CD4-positive, alpha-beta memory T cell (primary cell): ENCODE results near the gene SLC49A3. TPM values are rescaled to one million over a fixed set of nuclear protein-coding genes. Genes with fewer than 3 reads are reported as not detected.
"Not testable (repeated sequence)": the region's sequence is repeated elsewhere in the genome, so short reads cannot be mapped to it uniquely, and the experiment has no call there.

Experiments used
- CTCF ChIA-PET: fragments of 350-600 bp; sonication (Branson Sonifier 250); formaldehyde crosslinking; loops from one replicate; lab custom pipeline; 2021; ENCODE audit warnings: inconsistent platforms; ENCODE audit not compliant: partially characterized antibody; lab: Charles Lee
- POLR2A ChIA-PET: fragments of 350-600 bp; sonication (Branson Sonifier 250); formaldehyde crosslinking; loops from one replicate; lab custom pipeline; 2021; ENCODE audit not compliant: partially characterized antibody; lab: Charles Lee
- DNase-seq, 5 donors: peaks; one replicate each; pipeline versions ENCODE4 v3.0.0 to v3.0.0-alpha.2; 2020 to 2022; ENCODE audit warnings: mixed read lengths in 1 of 5
- H3K27ac ChIP-seq: one replicate; pipeline ENCODE4 v1.7.0; 2013; ENCODE audit warnings: low read depth, low read length
- H3K27me3 ChIP-seq: 2 replicates; pipeline ENCODE4 v1.7.0; 2013; ENCODE audit warnings: mild to moderate bottlenecking, low read length, moderate library complexity; ENCODE audit not compliant: insufficient read depth
- H3K36me3 ChIP-seq: 2 replicates; pipeline ENCODE4 v1.7.0; 2013; ENCODE audit warnings: mild to moderate bottlenecking, low read length, moderate library complexity; ENCODE audit not compliant: insufficient read depth
- H3K4me1 ChIP-seq: 2 replicates; pipeline ENCODE4 v1.7.0; 2013; ENCODE audit warnings: mild to moderate bottlenecking, low read length, moderate library complexity; ENCODE audit not compliant: insufficient read depth
- H3K4me3 ChIP-seq, 2 donors: one replicate each; pipeline ENCODE4 v1.7.0; 2013; ENCODE audit warnings: low read length in 2 of 2, mild to moderate bottlenecking in 1 of 2
- H3K9me3 ChIP-seq, 2 donors: one replicate each; pipeline ENCODE4 v1.7.0; 2013; ENCODE audit warnings: low read length in 2 of 2, control low read depth in 1 of 2; ENCODE audit not compliant: control insufficient read depth in 1 of 2
- H3K27ac Mint-ChIP-seq, 7 donors: one replicate each; pipeline ENCODE4 v1.8.0; 2020 to 2021; ENCODE audit warnings: mixed read lengths in 7 of 7, mild to moderate bottlenecking in 6 of 7, inconsistent platforms in 3 of 7, moderate library complexity in 3 of 7
- H3K27me3 Mint-ChIP-seq, 2 donors: one replicate each; pipeline ENCODE4 v1.8.0; 2020 to 2021; ENCODE audit warnings: mixed read lengths in 2 of 2
- H3K36me3 Mint-ChIP-seq, 2 donors: one replicate each; pipeline ENCODE4 v1.8.0; 2020 to 2021; ENCODE audit warnings: mixed read lengths in 2 of 2, inconsistent platforms in 1 of 2, mild to moderate bottlenecking in 1 of 2
- H3K4me1 Mint-ChIP-seq, 4 donors: one replicate each; pipeline ENCODE4 v1.8.0; 2020 to 2021; ENCODE audit warnings: mixed read lengths in 4 of 4, mild to moderate bottlenecking in 1 of 4
- H3K4me3 Mint-ChIP-seq, 8 donors: one replicate each; pipeline ENCODE4 v1.8.0; 2020 to 2021; ENCODE audit warnings: mixed read lengths in 8 of 8, mild to moderate bottlenecking in 7 of 8, moderate library complexity in 6 of 8, inconsistent platforms in 3 of 8
- H3K9me3 Mint-ChIP-seq, 8 donors: one replicate each; pipeline ENCODE4 v1.8.0; 2020 to 2021; ENCODE audit warnings: mixed read lengths in 8 of 8, mild to moderate bottlenecking in 5 of 8, inconsistent platforms in 3 of 8, moderate library complexity in 1 of 8
- intact Hi-C: fragments of 100-400 bp; cut with micrococcal nuclease; formaldehyde crosslinking; loops from one replicate; pipeline ENCODE4 v1.15.1; 2023
- polyA plus RNA-seq, 2 donors: library from polyadenylated mRNA; unstranded; fragments of 300-500 nt; fragmentation: Illumina TruSeq; gene quantifications; one replicate each; pipeline ENCODE4 v1.2.3, GENCODE V29; 2021
- total RNA-seq, 2 experiments: library from RNA; stranded (reverse); gene quantifications; one replicate each; pipeline ENCODE4 v1.2.3, GENCODE V29; 2021

SLC49A3 gene
- total and polyA plus RNA-seq, 4 experiments from 2014 or later: 1.0 to 1.7 TPM; not detected in 2

DNA sequence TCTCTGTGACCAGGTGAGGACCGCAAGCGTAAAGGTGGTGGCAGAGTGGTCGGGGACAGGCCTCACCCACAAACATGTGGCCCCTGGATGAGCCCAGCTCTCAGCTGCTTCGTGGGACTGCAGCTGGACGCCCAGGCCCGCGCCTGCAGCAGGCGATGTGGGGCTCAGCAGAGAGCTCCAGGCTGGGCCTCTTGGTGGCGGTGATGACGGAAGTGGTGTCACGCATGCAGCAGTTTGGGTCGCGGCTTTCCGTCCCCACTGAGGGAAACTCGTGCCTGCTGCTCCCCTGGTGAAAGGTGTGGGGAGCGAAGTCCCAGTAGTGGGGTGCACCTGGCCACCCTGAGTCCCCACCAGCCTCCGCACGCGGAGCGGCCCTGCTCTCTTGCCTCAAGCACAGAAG lies 43.5 kb upstream of the SLC49A3 start:
- intact Hi-C loops: no loop called here
- Mint-ChIP-seq H3K36me3 (peaks cover 27 to 40% of the 10 kb centered on the region in 2 donors), H3K4me3 (no peak overlapping the region), H3K27me3 (no peaks in the 10 kb centered on the region), H3K9me3 (peaks cover 0 to 2% (median 0%) of the 10 kb centered on the region in 8 donors), H3K4me1 (peaks cover 0 to 5% (median 1%) of the 10 kb centered on the region in 4 donors), H3K27ac (no peak overlapping the region)
- Histone ChIP-seq H3K36me3 (peaks cover 29% of the 10 kb centered on the region), H3K4me3 (no peak overlapping the region), H3K9me3 (no peaks in the 10 kb centered on the region), H3K27me3 (no peaks in the 10 kb centered on the region), H3K4me1 (no peaks in the 10 kb centered on the region), H3K27ac (no peak overlapping the region)
- ChIA-PET CTCF (interaction anchor here (1.2 kb wide), 1 partner anchor 10 kb away, joined by 3 read pairs; no protein-coding TSS in a partner anchor), POLR2A (no interaction called here)
- DNase-seq: no peak

DNA sequence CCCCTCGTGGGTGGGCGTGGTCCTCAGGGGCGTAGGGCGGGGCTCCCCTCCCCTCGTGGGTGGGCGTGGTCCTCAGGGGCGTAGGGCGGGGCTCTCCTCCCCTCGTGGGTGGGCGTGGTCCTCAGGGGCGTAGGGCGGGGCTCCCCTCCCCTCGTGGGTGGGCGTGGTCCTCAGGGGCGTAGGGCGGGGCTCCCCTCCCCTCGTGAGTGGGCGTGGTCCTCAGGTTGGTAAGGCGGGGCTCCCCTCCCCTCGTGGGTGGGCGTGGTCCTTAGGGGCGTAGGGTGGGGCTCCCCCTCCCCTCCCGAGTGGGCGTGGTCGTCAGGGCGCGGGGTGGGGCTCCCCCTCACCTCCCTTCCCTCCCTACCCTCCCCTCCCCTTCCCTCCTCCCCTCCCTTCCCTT lies 43.0 kb upstream of the SLC49A3 start:
- H3K27me3 Mint-ChIP-seq, POLR2A ChIA-PET, H3K4me3 ChIP-seq, H3K9me3 ChIP-seq, H3K9me3 Mint-ChIP-seq, H3K4me1 Mint-ChIP-seq, DNase-seq, H3K27ac ChIP-seq, intact Hi-C loops, H3K4me1 ChIP-seq, H3K27ac Mint-ChIP-seq, H3K27me3 ChIP-seq, H3K4me3 Mint-ChIP-seq, CTCF ChIA-PET: not testable (repeated sequence)
- peaks cover 23 to 37% of the 10 kb centered on the region in 2 donors for H3K36me3 Mint-ChIP-seq
- H3K36me3 ChIP-seq: peaks cover 27% of the 10 kb centered on the region

DNA sequence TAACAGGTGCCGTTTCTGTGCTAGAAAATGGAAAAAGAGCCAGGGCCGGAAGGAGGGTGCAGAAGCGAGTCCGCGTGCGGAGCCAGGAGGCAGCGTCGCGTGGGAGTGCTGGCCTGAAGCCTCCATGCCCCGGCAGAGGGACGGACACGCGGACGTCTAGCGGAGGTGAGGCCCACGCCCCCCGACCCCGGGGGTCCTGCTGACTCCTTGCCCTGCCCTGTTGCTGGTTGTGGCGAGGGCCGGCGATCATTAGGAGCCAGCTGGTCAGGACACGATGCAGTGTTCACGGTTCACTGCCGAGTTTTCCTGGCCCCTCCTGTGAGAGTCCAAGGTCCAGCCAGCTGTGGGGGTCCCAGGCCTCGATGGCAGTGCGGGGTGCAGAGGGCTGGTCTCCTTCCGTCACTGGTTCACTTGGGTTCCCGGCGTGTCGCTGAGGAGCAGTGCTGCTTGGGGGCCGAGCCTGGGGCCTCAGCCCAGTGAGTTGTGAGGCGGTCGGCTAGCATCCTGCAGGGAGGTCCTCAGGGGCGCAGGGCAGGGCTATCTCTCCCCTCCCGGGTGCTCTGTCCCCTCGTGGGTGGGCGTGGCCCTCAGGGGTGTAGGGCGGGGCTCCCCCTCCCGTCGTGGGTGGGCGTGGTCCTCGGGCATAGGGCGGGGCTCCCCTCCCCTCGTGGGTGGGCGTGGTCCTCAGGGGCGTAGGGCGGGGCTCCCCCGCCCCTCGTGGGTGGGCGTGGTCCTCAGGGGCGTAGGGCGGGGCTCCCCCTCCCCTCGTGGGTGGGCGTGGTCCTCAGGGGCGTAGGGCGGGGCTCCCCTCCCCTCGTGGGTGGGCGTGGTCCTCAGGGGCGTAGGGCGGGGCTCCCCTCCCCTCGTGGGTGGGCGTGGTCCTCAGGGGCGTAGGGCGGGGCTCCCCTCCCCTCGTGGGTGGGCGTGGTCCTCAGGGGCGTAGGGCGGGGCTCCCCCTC lies 42.3 kb upstream of the SLC49A3 start:
- H3K36me3 Mint-ChIP-seq: peaks cover 23 to 40% of the 10 kb centered on the region in 2 donors
- H3K4me1 ChIP-seq, DNase-seq, intact Hi-C loops, H3K27me3 Mint-ChIP-seq, H3K9me3 Mint-ChIP-seq, H3K4me3 ChIP-seq, H3K27me3 ChIP-seq, H3K4me3 Mint-ChIP-seq, CTCF ChIA-PET, H3K27ac ChIP-seq, H3K4me1 Mint-ChIP-seq, H3K9me3 ChIP-seq, POLR2A ChIA-PET: not testable (repeated sequence)
- peaks cover 27% of the 10 kb centered on the region for H3K36me3 ChIP-seq
- H3K27ac Mint-ChIP-seq: peak overlapping the region in 1 of 7 donors; percentile 20

DNA sequence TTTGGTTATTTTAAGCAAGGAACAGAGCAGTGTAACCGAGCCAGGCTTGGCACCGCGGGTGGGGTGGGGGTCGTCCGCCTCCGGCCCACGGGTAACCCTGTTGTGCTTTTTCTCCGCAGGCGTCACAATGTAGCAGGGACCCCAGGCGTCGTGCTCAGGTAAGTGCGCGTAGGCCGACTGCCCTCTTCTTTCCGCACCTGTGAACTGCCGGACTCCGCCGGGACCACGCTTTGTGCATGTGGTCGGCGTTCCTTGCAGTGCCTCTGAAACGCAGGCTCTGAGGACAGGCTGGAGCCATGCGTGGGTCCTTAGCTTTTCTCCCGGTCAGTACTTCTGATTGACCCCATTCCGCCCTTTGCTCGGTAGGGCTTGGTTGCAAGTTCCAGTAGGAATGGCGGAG lies 41.6 kb upstream of the SLC49A3 start:
- no peaks in the 10 kb centered on the region for H3K4me1 ChIP-seq
- no peak overlapping the region for H3K4me3 Mint-ChIP-seq
- peaks cover 25% of the 10 kb centered on the region for H3K36me3 ChIP-seq
- H3K27me3 ChIP-seq: no peaks in the 10 kb centered on the region
- H3K27me3 Mint-ChIP-seq: no peaks in the 10 kb centered on the region
- no peak overlapping the region for H3K4me3 ChIP-seq
- peaks cover 0 to 10% (median 8%) of the 10 kb centered on the region in 4 donors for H3K4me1 Mint-ChIP-seq
- H3K27ac Mint-ChIP-seq: peak overlapping the region in 2 of 7 donors; percentile 20 to 53
- POLR2A ChIA-PET: no interaction called here
- H3K9me3 ChIP-seq: no peaks in the 10 kb centered on the region
- H3K36me3 Mint-ChIP-seq: peaks cover 23 to 38% of the 10 kb centered on the region in 2 donors
- no peak for DNase-seq
- no peak overlapping the region for H3K27ac ChIP-seq
- H3K9me3 Mint-ChIP-seq: peaks cover 0 to 2% (median 0%) of the 10 kb centered on the region in 8 donors
- intact Hi-C loops: no loop called here
- CTCF ChIA-PET: no interaction called here

DNA sequence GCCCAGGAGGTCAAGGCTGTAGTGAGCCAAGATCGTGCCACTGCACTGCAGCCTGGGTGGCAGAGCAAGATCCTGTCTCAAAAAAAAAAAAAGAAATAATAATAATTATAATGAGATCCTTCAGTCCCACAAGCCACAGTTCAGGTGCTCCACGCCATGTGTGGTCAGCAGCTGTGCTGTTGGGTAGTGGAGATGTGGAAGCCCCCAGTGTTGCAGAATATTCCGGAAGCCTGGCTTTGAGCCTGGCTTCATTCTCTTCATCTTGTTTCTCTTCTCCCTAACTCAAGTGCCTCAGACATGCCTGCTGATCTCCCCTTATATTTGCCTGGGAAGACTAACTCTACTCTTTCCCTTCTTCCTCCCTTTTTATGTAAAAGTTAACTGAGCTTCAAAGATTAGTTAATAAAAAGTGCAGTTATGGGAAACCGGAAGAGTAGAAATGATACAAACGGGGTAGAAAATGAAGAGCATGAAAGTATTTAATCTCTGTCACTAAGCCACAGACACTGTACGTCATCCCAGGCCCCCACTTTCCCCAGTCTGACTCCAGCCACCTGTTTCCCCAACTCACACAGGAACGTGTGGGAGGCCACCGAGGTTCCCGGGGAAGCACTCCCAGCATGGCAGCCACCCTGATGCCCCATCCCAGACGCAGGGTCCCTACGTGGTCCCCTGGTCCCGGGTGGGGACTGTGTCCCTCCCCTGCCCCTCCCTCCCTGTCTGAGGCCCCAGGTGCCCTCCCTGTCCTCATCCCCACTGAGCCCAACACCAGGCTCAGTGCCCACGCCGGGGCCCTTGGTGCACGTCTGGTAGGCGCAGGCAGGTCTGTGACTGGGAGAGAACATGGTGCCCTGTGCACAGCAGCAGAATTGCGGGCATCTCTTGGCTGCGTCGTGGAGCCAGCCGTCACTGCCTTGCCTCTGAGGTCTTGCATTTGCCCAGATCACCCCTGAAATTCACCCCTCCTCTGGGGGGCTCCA lies 40.7 kb upstream of the SLC49A3 start:
- H3K27me3 Mint-ChIP-seq: no peaks in the 10 kb centered on the region
- ChIA-PET POLR2A (no interaction called here), CTCF (interaction anchor here (1.0 kb wide), 1 partner anchor 12 kb away, joined by 4 read pairs; no protein-coding TSS in a partner anchor)
- DNase-seq: no peak
- Histone ChIP-seq H3K27ac (no peak overlapping the region), H3K27me3 (no peaks in the 10 kb centered on the region), H3K4me1 (no peaks in the 10 kb centered on the region), H3K4me3 (no peak overlapping the region), H3K9me3 (no peaks in the 10 kb centered on the region), H3K36me3 (peaks cover 17% of the 10 kb centered on the region)
- H3K36me3 Mint-ChIP-seq: peaks cover 20 to 29% of the 10 kb centered on the region in 2 donors
- no peak overlapping the region for H3K4me3 Mint-ChIP-seq
- peaks cover 0 to 2% (median 0%) of the 10 kb centered on the region in 8 donors for H3K9me3 Mint-ChIP-seq
- H3K4me1 Mint-ChIP-seq: peaks cover 0 to 18% (median 9%) of the 10 kb centered on the region in 4 donors
- intact Hi-C loops: no loop called here
- peak overlapping the region in 2 of 7 donors; percentile 34 to 37 for H3K27ac Mint-ChIP-seq

DNA sequence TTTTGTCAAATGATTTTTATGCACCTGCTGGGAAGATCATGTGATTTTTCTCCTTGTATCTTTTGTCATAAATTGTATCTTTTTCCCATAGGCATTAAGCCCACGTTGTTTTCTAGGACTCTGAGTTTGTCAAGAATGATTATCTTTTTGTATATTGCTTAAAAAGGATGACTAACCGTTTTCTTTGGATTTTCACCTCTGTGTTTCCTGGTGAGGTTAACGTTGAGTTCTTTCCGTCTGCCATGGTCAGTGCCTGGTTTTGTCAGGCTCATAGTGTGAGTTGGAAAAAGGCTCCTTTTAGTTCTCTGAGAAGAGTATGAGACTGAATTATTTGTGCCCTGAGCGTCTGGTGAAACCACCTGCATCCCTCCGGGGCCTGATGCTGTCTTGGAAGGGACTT lies 38.6 kb upstream of the SLC49A3 start:
- ChIA-PET CTCF (no interaction called here), POLR2A (interaction anchor here (0.7 kb wide), 1 partner anchor 27 kb away, joined by 3 read pairs; no protein-coding TSS in a partner anchor)
- Mint-ChIP-seq H3K27me3 (no peaks in the 10 kb centered on the region), H3K4me3 (no peak overlapping the region), H3K36me3 (peaks cover 6 to 16% of the 10 kb centered on the region in 2 donors), H3K4me1 (peaks cover 4 to 21% (median 14%) of the 10 kb centered on the region in 4 donors), H3K27ac (peak overlapping the region in 1 of 7 donors; percentile 79), H3K9me3 (peaks cover 0 to 2% (median 0%) of the 10 kb centered on the region in 8 donors)
- Histone ChIP-seq H3K36me3 (peaks cover 3% of the 10 kb centered on the region), H3K27me3 (no peaks in the 10 kb centered on the region), H3K9me3 (no peaks in the 10 kb centered on the region), H3K4me1 (no peaks in the 10 kb centered on the region), H3K27ac (no peak overlapping the region), H3K4me3 (no peak overlapping the region)
- no peak for DNase-seq
- intact Hi-C loops: no loop called here
